ENCODE results near the gene CAMTA1.

DNA sequence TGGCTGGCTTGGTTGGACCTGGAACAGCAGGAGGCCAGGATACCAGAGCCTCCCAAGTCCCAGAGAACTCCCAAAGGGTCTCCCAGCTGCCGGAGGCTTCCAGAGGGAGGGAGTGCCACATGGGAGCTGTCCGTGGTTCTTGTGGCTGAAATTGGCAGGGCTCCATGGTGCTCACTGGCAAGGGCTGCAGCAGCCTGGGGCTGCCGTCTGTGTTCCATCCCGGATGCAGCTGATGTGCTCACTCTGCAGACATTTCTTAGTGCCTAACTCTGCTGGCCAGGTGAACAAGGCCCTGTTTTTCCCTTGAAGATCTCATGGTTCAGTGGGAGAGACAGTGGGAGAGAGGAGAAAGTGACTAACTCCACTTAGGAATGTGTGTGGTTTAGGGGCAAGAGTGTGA is 261.1 kb downstream of the CAMTA1 start:
- TF ChIP-seq POLR2AphosphoS5 (IDR thresholded peaks at IDR 0.05) (no peak), CTCF (IDR thresholded peaks at IDR 0.05) (no peak), POLR2A (IDR thresholded peaks at IDR 0.05) (no peak), EP300 (IDR thresholded peaks at IDR 0.05) (no peak)
